HG03025 (cell line): ENCODE measurements around the gene NAA40.

Source experiments
- ATAC-seq: cut with Tn5 transposase; IDR thresholded peaks from one replicate; pipeline ENCODE4 v1.9.1; 2021; ENCODE audit warnings: mild to moderate bottlenecking, moderate library complexity; ENCODE audit not compliant: unreplicated experiment, low FRiP score

The NAA40 gene

DNA sequence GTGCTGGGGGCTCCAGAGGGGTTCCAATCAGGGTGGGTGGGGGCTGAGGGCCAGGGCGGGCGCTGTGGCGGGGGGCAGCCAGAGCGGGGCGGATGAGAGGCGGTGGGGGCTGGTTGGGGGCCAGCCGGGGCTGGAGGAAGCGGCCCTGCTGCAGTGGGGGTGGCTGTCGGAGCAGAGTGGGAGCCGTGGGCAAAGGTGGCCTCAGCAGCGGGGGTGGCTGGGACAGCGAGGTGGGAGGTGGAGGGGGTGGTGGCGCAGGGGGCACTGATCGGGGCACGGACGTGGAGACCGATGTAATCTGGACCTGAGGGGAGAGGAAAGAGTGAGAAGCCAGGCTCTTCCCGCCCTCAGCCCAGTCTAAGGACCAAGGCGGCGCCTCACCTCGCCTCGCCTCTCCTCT lies 26.9 kb upstream of the NAA40 start:
- no peak for ATAC-seq

DNA sequence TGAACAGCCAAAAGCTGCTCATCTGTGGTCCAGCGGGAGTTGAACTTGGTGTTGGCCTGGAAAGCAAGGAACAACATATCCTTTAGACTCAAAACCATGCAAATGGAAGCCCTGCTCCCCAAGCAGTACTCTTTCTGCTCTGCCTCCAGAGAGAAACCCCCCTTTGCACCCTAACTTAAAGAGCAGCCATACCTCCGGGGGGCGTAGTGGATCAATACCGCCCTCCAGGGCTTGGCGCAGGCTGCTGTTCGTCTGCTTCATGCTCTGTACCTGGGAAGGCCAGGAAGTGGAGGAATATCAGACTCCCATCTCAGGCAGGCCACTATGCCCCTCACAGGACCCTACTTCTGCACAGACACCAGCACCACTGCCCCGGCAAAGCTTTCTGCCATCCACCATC lies 26.1 kb upstream of the NAA40 start:
- ATAC-seq = no peak

DNA sequence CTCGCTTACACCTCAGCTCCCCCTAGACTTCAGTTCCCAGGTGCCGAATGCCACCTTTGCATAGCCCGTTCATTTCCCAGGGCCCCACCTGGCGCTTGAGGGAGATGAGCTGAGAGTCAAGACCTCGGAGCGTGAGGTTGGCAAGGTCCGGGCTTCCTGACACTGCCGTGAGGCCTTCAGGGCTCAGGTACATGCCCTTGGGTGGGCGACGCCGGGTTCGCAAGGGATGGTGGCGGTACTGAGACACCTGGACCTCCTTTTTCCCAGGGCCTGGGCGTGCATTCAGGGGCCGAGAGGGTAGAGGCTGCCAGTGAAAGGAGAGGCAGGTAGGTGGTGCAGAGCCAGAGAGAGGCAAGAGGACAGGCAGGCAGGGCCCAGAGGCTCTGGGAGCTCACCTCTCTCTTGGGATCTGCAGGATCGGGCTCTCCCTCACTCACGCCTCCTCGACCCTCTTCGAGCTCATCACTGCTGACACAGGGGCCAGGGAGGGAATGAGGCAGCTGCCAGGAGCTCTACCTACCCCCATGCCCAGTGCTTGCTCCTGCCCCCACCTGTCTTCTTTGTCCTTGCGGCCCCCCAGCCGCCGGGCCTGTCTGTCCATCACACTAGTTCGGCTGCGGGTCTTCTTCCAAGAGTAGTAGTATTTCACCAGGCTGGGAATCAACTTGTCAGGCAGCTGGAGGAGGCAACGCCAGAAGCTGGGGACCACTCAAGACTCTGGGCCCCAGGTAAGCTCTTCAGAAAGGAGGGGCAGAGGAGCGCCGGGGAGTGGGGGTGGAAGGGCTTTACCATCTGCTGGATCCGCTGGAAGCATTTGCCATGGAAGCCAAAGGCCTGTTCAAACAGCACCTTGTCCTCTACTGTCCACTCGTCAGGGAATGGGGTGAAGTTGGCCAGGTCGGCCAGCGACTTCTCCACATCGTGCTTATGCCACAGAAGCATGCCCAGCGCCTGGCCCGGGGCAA lies 24.7 kb upstream of the NAA40 start:
- no peak for ATAC-seq

DNA sequence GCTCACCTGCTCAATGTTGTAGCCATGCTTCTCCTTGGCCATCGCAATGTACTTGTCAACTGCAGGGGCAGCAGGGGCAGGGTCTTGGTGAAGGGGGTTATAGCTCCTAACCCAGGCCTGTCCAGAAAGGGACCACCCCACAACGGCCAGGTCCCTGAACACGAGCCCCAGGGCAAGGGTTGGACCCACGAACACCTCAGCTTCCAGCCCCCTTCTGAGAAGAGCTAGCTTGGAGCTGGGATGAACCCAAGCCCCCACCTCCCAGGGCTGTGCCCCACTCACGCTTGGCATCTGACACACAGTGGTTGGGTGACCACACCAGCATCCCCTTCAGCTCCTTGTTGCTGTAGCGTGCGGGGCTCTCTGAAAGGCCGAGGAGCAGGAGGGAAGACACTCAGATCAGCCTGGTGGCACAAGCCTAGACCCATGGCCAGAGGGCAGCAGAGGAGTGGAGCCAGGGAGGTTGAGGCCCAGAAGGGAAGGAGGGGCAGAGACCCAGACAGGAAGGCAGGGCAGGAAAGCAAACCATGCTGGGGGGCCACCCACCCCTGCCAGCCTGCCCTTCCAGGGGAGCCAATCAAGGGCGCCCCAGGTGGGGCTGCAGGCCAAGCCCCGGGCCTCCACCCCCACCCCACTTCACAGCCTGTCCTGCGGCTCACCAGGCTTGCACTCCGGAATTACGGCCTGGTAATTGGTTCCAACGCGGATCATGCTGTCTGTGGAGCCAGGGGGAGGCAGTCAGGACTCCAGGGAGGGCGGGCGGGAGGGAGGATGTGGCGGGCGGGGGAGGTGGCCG lies 23.7 kb upstream of the NAA40 start:
- no peak for ATAC-seq

DNA sequence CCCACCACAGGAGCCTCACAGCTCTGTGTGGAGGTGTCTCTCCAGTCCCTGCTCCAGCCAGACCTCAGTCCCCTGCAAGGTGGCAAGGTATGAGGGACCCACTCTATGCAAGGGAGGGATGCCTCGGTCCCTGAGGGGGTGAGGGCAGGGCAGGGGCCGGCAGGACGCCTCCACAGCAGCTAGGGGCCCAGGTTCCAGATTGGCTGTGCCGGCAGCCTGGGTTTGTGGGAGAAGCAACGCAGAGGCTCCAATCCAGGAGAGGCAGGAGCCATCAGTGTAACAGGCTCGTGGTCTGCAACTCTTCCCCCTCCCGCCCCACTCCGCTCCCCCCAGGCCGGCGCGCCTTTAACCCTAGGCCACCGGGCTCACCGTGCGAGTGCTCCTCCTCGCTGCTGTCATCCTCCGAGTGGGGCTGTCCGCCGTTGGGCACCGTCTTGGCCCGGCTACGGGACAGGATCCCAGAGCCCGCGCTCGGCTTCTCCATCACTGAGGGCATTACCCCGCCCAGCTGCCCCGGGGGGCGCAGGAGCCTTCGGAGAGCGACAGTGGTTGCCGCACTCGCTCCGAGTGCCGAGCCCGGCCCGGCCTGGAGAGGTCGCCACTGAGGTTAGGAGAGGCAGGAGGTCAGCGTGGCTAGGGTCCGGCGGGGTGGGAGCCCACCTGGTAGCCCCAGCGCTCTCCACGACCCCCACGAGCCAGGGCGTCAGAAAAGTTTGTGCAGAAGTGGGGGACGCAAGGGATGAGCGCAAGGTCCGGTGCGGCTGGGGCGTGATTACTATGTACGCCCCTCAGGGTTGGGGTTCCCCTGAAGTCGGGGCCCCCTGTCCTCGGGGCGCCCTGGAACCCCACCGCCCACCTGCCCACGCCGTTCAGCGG lies 22.6 kb upstream of the NAA40 start:
- no peak for ATAC-seq

DNA sequence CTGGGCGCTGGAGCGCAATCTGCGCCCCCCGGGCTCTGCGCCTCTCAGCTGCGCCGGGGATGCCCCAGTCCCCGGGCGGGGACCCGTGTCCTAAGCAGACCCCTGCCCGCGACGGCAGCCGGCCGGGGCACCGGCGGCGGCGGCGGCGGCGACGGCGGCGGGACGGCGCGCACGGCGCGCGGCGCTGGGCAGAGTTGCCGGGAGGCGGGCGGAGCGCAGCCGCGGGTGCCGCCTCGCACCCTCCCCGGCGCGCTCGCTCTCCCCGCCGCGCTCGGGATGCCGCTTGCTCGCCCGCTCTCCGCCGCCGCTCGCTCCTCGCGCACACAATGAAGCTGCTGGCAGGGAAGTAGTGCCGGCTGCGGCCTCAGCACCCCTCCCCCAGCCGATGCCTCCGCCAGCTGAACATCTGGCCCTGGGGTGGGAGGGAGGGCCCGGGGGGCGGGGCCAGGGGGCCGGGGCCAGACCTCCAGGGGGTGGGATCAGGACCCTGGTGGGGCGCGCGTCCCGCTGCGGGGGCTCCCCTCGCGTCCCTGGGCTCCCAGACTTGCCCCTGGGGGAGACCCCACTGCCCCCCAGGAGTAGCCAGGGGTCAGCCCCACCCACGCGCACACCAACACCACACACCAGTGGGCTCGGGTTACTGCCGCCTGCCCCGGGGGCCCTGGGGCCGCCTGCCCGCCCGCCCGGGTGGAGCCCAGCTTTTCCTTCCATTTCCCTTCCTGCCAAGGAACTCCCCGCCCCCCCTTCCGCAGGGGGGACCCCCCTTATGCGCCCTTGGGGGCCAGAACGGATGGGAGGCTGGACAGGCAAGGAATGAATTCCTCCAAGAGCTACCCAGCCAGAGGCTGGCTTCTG lies 21.7 kb upstream of the NAA40 start, which contains the start of gene RCOR2:
Gene RCOR2, minus strand, starts transcription at position 328 of the 855 bp plus-strand sequence. CDS start 708 bp downstream, outside the sequence.
- no peak for ATAC-seq

DNA sequence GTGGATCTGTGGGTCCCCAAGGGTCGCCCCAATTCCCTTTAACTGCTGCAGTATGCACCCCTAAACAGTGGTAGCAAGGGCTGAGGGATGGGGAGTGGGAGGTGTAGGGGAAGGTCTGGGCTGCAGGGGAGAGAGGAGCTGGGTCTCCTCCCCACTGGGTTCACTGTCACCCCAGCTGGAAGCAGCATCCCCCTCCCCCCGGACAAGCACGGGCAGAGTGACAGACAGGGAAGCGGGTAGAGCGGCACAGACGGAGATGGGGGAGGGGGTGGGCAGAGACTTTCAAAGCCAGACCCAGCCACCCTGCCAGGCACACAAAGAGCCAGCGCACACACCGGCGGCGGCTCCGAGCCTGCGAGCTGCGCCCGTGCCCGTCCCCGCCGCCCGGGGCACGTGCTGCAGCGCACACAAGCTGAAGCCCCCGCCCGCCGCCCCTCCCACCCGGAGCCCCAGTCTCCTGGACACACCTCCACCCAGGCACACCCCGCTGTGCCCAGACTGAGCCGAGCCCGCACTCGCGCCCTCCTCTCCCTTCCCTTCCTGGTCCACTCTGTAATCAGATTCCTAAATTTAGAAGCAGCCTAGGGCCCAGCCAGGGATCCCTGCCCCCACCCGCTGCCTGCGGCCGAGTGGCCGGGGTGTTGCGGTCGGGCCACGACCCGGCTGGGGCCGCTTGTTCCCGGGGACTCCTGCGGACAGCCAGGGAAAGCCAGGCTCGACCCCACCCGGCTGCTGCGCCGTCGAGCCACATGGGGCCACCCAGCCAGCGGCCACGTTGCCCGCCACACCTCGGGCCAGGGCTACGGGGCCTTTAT lies 20.9 kb upstream of the NAA40 start:
- no peak for ATAC-seq

DNA sequence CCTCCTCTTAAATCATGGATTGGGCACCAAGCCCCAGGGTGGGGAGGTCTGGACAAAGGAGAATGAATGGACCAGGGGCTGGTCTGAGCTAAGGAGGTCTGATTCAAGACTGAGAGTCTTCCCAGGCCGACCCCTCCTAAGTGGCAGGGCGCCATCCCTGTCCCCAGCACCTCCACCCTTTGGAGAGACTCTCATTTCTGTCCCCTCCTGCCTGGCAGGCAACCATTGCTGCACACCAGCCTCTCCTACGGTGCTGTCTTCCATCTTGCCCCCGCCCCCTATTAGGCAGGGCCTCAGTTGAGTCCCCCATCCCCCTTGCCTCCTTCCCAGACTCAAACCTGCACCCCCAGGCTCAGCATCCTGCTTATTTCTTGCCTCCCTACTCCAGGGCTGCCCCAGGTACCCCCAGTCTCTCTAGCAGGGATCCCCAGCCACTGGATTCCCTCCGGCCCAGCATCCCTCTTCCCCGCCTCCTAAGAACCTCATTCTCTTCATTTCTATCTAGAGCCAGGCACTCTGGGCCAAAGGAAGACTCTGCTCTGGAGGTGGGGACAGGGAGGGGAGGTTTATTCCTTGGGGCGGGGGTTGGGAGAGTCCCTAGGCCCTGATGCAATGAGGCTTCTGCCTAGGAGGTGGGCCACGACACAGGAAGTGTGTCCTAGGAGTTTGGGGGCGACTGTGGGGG lies 20.2 kb upstream of the NAA40 start:
- ATAC-seq = no peak

DNA sequence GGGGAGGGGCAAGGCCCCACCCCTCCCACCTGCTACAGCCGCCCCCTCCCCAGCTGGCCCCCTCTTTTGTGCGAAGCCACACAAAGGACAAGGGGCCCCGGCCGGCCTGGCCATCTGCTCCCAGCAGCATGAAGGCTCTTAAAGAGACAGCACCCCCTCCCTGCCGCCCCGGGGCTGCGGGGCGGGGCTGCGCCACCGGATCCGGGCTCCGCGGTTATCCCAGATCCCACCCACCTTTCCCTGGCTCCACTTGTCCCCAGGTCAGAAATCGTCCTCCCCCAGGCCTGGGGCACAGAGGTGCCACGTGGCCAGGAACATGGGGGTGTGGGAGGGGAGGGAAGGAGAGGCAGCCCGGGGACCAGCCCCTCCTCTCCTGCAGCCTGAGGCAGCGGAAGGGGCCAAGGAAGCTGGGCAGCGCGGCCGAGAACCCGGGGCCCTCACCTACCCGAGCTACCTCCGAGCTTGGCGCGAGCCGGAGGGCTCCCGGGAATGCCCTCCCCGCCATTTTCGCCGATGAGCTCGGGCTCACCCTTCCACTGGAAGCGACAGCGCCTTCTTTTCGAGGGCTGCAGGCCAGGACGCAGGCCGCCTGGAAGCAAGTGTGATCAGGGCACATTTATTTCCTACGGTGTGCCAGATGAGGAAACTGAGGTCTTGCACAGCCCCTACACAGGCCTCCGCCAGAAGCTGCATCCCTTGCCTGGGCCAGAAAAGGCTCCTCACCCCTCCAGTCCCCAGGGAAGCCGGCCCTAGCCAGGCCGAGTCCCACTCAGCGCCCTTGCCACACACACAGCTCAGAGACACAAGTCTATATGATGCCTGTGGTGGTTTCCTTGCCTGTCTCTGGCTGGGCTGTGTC lies 19.3 kb upstream of the NAA40 start:
- no peak for ATAC-seq

DNA sequence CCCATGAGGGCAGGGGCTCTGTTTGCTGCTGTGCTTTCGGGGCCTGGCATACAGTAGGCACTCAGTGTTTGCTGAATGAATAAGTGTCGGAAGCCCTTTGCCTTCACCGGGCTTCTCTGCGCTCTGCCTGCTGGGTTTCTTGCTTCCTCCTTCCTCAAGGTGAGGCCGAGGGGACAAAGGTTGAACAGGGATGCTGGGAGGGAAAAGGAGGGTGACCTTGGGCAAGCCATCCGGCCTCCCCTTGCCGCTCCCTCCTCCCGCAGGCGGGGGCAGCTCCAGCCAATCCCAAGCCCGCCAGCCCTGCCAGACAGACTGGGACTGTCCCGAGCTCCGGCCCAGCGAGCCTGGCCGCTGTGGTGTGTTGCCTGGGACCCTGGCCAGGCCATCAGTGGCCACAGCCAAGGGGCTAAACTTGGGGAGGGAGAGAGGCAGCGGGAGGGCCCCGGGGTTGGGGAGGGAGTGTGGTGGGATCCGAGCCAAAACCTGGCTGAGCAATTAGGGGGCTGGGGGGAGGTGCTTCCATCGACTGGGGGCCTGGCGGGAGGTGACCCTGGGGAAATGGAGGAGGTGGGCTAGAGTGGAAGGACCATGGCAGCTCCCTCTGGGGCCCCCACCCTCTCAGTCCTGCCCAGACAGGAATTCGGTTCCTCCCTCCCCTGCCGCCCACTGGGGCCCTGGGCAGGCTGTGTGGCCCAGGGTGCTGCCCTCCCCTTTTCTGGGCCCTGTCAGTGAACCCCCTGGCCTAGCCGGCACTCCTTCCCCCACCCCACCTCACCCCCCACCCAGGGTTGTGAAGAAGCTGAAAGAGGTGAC lies 18.5 kb upstream of the NAA40 start:
- no peak for ATAC-seq

DNA sequence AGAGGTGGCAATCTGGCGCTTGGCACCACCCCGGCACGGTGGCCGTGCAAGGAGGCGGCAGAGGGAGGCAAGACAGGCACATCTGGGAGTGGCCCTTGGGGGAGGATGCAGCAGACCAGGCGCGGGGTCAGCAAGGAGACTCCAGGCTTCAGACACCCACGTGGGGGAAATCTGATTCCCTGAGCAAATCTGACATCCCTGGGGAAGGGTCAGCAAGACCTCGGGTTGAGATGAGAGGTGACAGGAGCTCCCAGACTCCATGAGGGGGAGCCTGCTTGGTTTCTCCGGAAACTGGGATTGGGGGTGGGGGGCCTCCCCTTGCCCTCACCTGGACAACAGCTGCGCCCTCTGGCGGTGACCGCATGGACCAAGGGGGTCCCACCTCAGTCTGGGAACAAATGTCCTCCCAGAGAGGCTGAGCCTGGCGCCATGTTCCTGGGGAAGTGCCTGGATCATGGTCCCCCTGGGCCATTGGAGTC lies 17.8 kb upstream of the NAA40 start:
- ATAC-seq = no peak

DNA sequence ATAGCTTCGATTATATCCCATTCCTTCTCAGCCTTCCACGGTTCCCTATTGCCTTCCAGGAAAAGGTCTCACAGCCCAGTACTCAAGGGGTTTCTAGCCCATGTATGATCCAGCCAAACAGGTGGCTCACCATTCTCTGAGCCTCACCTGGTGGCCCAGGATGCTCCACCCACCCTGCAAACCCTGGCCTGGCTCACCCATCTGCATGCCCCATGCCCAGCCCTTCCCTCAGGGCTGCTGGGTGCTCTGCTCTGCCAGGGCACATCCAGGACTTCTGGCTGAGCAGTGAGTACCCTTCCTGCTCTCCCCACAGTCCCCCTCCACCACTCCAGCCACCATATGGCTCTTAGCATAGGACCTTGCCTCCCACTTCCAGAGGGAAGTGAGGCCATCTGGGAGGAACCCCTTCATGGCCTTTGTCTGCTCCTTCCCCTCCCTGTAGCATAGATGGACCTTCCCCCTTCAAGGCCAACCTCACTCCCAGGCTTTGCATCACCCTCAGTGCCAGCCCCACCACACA lies 16.1 kb upstream of the NAA40 start:
- ATAC-seq = no peak

DNA sequence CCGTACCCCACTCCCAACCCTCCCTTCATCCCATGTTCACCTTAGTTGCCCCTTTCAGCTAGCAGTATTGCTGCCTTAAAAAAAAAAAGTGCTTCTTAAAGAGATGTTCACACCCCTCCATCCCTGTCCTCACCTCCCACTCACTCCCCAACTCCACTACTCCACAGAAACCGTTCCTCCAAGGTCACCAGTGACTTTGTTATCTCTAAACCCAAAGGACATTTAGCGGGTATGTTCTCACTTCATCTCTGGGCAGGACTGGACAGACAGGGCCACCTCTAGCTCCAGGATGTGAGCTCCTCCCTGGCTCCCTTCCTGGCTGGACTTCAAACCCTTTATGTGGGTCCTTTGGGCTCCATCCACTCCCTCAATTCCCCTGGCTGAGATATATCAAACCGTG lies 15.5 kb upstream of the NAA40 start:
- no peak for ATAC-seq

DNA sequence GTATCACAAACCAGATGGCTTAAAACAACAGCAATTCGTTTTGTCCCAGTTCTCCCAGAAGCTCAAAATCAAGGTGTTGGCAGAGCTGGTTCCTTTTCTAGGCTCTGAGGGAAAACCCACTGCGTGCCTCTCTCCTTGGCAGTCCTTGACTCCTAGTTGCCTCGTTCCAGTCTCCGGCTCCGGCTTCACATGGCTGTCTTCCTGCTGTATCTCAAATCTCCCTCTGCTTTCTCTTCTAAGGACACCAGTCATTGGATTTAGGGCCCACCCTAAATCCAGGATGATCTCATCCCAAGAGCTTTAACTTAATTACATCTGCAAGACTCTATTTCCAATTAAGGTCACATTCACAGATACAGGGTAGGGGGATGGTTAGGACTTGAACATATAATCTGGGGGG lies 9.2 kb upstream of the NAA40 start:
- ATAC-seq = no peak

DNA sequence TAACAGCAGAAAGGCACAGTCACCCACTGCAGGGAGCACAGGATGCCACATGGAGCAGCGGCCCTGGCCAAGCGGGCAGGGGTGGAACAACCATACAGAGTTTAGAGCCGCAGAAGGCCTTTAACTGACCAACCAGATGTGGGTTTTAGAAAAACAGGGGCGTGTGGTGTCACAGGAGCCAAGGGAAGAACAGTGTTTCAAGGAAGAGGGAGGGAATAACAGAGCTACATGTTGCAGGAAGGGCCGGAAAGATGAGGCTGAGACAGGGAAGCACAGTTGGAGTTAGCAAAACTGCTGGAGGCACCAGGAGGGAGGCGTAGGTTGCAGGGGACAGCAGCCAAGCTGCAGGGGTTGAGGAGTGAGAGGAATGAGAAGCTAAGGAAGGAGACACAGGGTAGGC lies 7.8 kb upstream of the NAA40 start:
- no peak for ATAC-seq

DNA sequence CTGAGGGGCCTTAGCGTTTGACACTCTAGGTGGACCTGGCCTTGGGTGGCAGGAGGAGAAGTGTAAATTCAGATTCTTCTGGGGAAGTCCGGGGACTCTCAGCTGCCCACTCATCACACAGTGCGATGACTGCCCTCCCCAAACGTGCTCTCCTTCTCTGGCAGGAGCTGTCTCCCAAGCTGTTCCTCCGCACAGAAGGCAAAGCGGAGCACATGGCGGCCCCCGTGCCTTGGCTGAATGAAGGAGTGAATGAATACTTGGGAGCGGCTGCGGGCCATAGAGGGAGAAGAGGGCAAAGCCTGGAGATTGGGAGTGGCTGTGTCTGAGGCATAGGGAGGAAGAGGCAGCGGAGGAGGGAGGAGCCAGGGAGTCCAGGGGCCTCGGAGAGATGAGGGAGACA lies 6.9 kb upstream of the NAA40 start:
- no peak for ATAC-seq
